ENCODE results near the gene MUC20.
"Not testable (repeated sequence)": the region's sequence is repeated elsewhere in the genome, so short reads cannot be mapped to it uniquely, and the experiment has no call there.

Gene MUC20

DNA sequence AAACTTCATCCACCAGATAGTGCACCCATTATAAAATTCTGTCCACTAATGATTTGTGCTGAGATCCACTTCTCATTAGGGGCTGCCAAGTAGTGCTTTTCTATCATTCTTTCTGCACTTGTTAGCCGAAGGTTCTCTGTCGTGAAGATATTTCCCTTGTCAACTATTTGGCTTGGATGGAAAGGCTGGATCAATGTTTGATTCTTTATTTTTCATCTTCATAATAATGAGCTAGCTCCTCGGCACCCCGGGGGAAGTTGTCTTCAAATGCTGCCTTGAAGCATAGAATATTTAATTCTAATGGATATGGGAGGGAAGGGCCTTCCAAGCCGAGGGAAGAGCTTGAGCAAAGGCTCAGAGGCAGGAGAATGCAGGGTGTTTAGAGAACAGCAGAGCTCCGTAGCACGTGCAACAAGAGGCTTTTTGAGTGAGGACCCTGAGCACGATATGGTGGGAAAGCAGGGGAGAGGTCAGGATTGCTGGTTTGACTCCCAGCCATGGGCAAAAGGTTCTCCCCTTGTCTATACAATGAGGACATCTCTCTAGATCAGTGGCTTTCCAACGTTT is 16.3 kb upstream of the MUC20 start:
- WGBS = 67% methylated on average over 9 of the region's 9 CpGs
- H3K36me3 ChIP-seq (ENCODE audit: insufficient read depth, low read length) = no peaks in the 10 kb centered on the region
- H3K4me3 ChIP-seq (ENCODE audit: low read length) = no peak overlapping the region
- H3K4me1 ChIP-seq (ENCODE audit: insufficient read depth, low read length) = peaks cover 11% of the 10 kb centered on the region; the same call in 1 of the 2 replicates
- no peaks in the 10 kb centered on the region for H3K27me3 ChIP-seq (ENCODE audit: insufficient read depth, low read length)
- no peak overlapping the region for H3K27ac ChIP-seq (ENCODE audit: low read depth, low read length)
- no peak overlapping the region for H3K9ac ChIP-seq (ENCODE audit: low read depth, low read length)
- H3K9me3 ChIP-seq (ENCODE audit: insufficient read depth, low read depth, low read length) = 0 out of 2 replicates have a peak, but pooled peaks cover 3% of the 10 kb centered on the region

GRCh38 chr3:195705081-195705991 is 15.4 kb upstream of the MUC20 start:
- Histone ChIP-seq H3K27ac (ENCODE audit: low read depth, low read length) (no peak overlapping the region), H3K27me3 (ENCODE audit: insufficient read depth, low read length) (no peaks in the 10 kb centered on the region), H3K9me3 (ENCODE audit: insufficient read depth, low read depth, low read length) (0 out of 2 replicates have a peak, but pooled peaks cover 3% of the 10 kb centered on the region), H3K9ac (ENCODE audit: low read depth, low read length) (no peak overlapping the region), H3K36me3 (ENCODE audit: insufficient read depth, low read length) (no peaks in the 10 kb centered on the region), H3K4me1 (ENCODE audit: insufficient read depth, low read length) (peaks cover 11% of the 10 kb centered on the region; the same call in 1 of the 2 replicates), H3K4me3 (ENCODE audit: low read length) (no peak overlapping the region)
- WGBS = 83% methylated on average over 9 of the region's 9 CpGs

GRCh38 chr3:195708061-195708460 is 12.7 kb upstream of the MUC20 start:
- Histone ChIP-seq H3K27me3 (ENCODE audit: insufficient read depth, low read length) (no peaks in the 10 kb centered on the region), H3K27ac (ENCODE audit: low read depth, low read length) (no peak overlapping the region), H3K9me3 (ENCODE audit: insufficient read depth, low read depth, low read length) (0 out of 2 replicates have a peak, but pooled peaks cover 3% of the 10 kb centered on the region), H3K4me1 (ENCODE audit: insufficient read depth, low read length) (peaks cover 11% of the 10 kb centered on the region; the same call in 1 of the 2 replicates), H3K9ac (ENCODE audit: low read depth, low read length) (no peak overlapping the region), H3K4me3 (ENCODE audit: low read length) (no peak overlapping the region), H3K36me3 (ENCODE audit: insufficient read depth, low read length) (no peaks in the 10 kb centered on the region)
- 76% methylated on average over 6 of the region's 6 CpGs for WGBS

DNA sequence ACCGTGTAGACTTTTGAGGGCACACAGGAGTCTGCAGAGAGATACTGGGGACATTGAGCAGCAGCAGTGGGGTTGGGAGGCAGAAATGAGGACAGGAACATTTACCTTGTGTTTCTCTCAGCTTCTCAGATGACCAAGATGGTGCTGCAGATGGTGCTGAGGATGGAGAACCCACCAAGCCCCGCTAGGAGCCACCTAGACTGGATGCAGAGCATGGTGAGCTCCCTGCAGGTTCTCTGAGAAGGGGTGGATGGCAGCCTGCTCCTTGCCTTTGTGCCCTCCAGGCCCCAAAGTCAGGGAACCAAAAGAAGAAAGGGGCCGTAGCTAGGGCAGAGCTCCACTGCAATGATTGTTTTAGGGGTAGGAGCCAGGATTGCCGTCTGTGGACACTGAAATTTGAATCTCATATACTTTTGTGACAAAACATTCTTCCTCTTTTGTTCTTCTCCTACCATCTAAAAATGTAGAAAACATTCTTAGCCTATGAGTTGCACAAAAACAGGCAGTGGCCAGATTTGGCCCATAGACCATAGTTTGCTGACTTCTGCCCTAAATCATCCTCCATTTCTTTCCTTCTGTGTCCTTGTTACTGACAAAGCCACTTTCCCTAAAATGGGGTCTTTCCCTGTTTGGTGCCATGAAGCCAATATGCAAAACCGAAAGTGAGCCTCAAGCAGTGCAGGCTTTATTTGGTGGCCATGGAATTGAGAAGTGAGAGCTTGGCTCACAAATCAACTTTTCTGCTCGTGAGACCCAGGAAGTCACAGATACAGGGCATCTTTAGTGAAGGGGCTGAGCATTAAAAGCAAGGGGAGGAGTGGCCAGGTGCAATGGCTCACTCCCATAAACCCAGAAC is 11.9 kb upstream of the MUC20 start:
- WGBS = 92% methylated on average over 6 of the region's 6 CpGs
- H3K4me1 ChIP-seq (ENCODE audit: insufficient read depth, low read length) = peaks cover 11% of the 10 kb centered on the region; the same call in 1 of the 2 replicates
- H3K9me3 ChIP-seq (ENCODE audit: insufficient read depth, low read depth, low read length) = 0 out of 2 replicates have a peak, but pooled peaks cover 3% of the 10 kb centered on the region
- no peaks in the 10 kb centered on the region for H3K36me3 ChIP-seq (ENCODE audit: insufficient read depth, low read length)
- no peak overlapping the region for H3K4me3 ChIP-seq (ENCODE audit: low read length)
- no peak overlapping the region for H3K27ac ChIP-seq (ENCODE audit: low read depth, low read length)
- no peaks in the 10 kb centered on the region for H3K27me3 ChIP-seq (ENCODE audit: insufficient read depth, low read length)
- H3K9ac ChIP-seq (ENCODE audit: low read depth, low read length) = no peak overlapping the region

GRCh38 chr3:195709676-195710085 is 11.1 kb upstream of the MUC20 start:
- H3K36me3 ChIP-seq (ENCODE audit: insufficient read depth, low read length) = no peaks in the 10 kb centered on the region
- no peak overlapping the region for H3K9ac ChIP-seq (ENCODE audit: low read depth, low read length)
- 91% methylated on average over 6 of the region's 6 CpGs for whole genome bisulfite sequencing
- no peaks in the 10 kb centered on the region for H3K27me3 ChIP-seq (ENCODE audit: insufficient read depth, low read length)
- H3K27ac ChIP-seq (ENCODE audit: low read depth, low read length) = no peak overlapping the region
- H3K4me1 ChIP-seq (ENCODE audit: insufficient read depth, low read length) = peaks cover 11% of the 10 kb centered on the region; the same call in 1 of the 2 replicates
- no peak overlapping the region for H3K4me3 ChIP-seq (ENCODE audit: low read length)
- H3K9me3 ChIP-seq (ENCODE audit: insufficient read depth, low read depth, low read length) = peaks cover 3% of the 10 kb centered on the region; the same call in 1 of the 2 replicates

DNA sequence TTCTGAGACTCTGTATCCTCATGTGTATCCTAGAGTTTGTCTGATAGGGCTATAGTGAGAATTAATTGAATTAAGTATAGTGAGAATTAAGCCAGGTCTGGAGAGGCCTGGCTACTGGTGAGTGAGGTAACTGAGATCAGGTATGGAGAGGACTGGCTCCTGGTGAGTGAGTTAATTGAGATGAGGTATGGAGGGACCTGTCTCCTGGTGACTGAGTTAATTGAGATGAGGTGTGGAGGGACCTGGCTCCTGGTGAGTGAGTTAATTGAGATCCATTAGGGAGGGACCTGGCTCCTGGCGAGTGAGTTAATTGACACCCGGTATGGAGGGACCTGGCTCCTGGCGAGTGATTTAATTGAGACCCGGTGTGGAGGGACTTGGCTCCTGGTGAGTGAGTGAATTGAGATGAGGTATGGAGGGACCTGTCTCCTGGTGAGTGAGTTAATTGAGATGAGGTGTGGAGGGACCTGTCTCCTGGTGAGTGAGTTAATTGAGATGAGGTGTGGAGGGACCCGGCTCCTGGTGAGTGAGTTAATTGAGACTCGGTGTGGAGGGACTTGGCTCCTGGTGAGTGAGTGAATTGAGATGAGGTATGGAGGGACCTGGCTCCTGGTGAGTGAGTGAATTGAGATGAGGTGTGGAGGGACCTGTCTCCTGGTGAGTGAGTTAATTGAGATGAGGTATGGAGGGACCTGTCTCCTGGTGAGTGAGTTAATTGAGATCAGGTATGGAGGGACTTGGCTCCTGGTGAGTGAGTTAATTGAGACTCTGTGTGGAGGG is 10.5 kb upstream of the MUC20 start:
- not testable (repeated sequence) for H3K4me3 ChIP-seq (ENCODE audit: low read length); H3K9me3 ChIP-seq (ENCODE audit: insufficient read depth, low read depth, low read length); H3K36me3 ChIP-seq (ENCODE audit: insufficient read depth, low read length); H3K9ac ChIP-seq (ENCODE audit: low read depth, low read length); H3K27ac ChIP-seq (ENCODE audit: low read depth, low read length); H3K27me3 ChIP-seq (ENCODE audit: insufficient read depth, low read length); H3K4me1 ChIP-seq (ENCODE audit: insufficient read depth, low read length)
- WGBS = 60% methylated on average over 6 of the region's 6 CpGs

DNA sequence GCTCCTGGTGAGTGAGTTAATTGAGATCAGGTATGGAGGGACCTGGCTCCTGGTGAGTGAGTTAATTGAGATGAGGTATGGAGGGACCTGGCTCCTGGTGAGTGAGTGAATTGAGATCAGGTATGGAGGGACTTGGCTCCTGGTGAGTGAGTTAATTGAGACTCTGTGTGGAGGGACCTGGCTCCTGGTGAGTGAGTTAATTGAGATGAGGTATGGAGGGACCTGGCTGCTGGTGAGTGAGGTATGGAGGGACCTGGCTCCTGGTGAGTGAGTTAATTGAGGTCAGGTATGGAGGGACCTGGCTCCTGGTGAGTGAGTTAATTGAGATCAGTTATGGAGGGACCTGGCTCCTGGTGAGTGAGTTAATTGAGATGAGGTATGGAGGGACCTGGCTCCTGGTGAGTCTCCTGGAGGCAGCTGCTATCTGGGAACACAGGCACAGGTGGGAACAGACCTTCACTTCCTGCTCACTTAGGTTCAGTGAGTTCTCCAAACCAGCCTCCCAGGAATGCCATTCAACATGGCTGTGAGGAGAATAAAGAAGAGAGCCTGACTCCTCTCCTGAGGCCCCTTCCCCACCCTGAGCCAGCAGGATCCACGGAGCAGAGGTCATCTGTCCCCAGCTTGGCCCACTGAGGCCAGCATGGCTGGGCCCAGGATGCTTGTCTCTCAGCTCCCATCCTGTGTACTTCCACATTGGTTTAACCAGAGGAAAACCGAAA is 9.5 kb upstream of the MUC20 start:
- H3K4me3 ChIP-seq (ENCODE audit: low read length); H3K36me3 ChIP-seq (ENCODE audit: insufficient read depth, low read length); H3K27ac ChIP-seq (ENCODE audit: low read depth, low read length); H3K9me3 ChIP-seq (ENCODE audit: insufficient read depth, low read depth, low read length); H3K27me3 ChIP-seq (ENCODE audit: insufficient read depth, low read length); H3K9ac ChIP-seq (ENCODE audit: low read depth, low read length); H3K4me1 ChIP-seq (ENCODE audit: insufficient read depth, low read length): not testable (repeated sequence)
- 65% methylated on average over 2 of the region's 2 CpGs for WGBS

DNA sequence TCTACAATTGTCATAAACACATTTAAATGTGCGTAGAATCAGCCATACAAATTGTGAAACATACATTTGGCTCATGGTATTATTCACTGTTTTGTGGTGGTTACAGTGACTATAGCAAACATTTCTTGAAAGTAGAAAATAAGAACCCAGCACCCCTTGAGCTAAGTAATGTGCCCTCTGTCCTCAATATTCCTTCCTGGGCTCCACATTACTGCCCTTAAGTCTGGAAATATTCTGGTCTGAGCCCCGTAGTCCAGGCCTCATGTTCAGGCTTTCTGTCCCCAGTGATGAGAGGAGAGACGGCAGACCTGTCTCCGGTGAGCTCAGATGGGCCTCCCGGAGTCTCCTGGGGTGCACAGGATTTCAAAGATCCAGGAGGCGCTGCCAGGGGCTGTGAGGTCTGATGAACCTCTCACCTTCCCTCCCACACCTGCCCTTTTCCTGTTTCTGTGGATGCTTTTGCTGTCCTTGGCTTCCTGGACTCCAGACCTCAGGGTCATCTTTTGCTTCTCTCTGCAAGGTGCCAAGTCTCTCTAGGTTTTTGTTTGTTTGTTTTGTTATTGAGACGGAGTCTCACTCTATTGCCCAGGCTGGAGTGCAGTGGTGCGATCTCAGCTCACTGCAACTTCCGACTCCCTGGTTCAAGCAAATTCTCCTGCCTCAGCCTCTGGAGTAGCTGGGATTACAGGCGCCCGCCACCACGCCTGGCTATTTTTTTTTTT is 8.8 kb upstream of the MUC20 start:
- no peaks in the 10 kb centered on the region for H3K36me3 ChIP-seq (ENCODE audit: insufficient read depth, low read length)
- H3K9ac ChIP-seq (ENCODE audit: low read depth, low read length) = no peak overlapping the region
- WGBS = 82% methylated on average over 12 of the region's 12 CpGs
- H3K27me3 ChIP-seq (ENCODE audit: insufficient read depth, low read length) = no peaks in the 10 kb centered on the region
- H3K9me3 ChIP-seq (ENCODE audit: insufficient read depth, low read depth, low read length) = no peaks in the 10 kb centered on the region; the same call in 1 of the 2 replicates
- H3K27ac ChIP-seq (ENCODE audit: low read depth, low read length) = no peak overlapping the region; the same call in 1 of the 2 replicates
- H3K4me3 ChIP-seq (ENCODE audit: low read length) = no peak overlapping the region
- no peaks in the 10 kb centered on the region for H3K4me1 ChIP-seq (ENCODE audit: insufficient read depth, low read length)

DNA sequence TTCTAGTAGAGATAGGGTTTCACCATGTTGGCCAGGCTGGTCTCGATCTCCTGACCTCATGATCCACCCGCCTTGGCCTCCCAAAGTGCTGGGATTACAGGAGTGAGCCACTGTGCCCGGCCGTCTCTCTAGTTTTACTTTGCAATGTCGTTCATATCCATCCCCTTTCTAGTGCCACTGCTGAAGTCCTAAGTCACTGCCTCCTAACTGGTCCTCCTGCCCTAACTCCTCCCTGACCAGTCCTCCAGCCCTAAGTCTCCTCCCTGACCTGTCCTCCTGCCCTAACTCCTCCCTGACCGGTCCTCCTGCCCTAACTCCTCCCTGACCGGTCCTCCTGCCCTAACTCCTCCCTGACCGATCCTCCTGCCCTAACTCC is 8.3 kb upstream of the MUC20 start:
- H3K27ac ChIP-seq (ENCODE audit: low read depth, low read length); H3K27me3 ChIP-seq (ENCODE audit: insufficient read depth, low read length); H3K9ac ChIP-seq (ENCODE audit: low read depth, low read length); H3K4me1 ChIP-seq (ENCODE audit: insufficient read depth, low read length); H3K4me3 ChIP-seq (ENCODE audit: low read length); H3K36me3 ChIP-seq (ENCODE audit: insufficient read depth, low read length); H3K9me3 ChIP-seq (ENCODE audit: insufficient read depth, low read depth, low read length): not testable (repeated sequence)
- 66% methylated on average over 8 of the region's 8 CpGs for WGBS

All from HUES64 (cell line).